Ascending aorta (tissue), 2 donors: ENCODE measurements around the gene ARRB1. TPM values are rescaled to one million over a fixed set of nuclear protein-coding genes. Genes with fewer than 3 reads are reported as not detected.

ENCODE experiments used
- DNase-seq, 2 donors: peaks; one replicate each; pipeline ENCODE4 v3.0.0-alpha.2; 2019; ENCODE audit warnings: low spot score in 2 of 2
- H3K27ac ChIP-seq, 2 donors: fragments of 200-600 bp; sonication (generic); one replicate each; pipeline ENCODE4 v1.5.1; 2016 to 2017; ENCODE audit warnings: mild to moderate bottlenecking in 1 of 2
- H3K27me3 ChIP-seq: fragments of 200-600 bp; sonication (generic); one replicate; pipeline ENCODE4 v1.5.1; 2017
- H3K36me3 ChIP-seq, 2 donors: fragments of 200-600 bp; sonication (generic); one replicate each; pipeline ENCODE4 v1.5.1; 2016
- H3K4me1 ChIP-seq, 2 donors: fragments of 200-600 bp; sonication (generic); one replicate each; pipeline ENCODE4 v1.5.1; 2016 to 2017; ENCODE audit warnings: mild to moderate bottlenecking in 1 of 2
- H3K4me3 ChIP-seq, 2 donors: fragments of 200-600 bp; sonication (generic); one replicate each; pipeline ENCODE4 v1.5.1; 2016 to 2017; ENCODE audit warnings: mild to moderate bottlenecking in 1 of 2
- H3K9me3 ChIP-seq, 2 donors: fragments of 200-600 bp; sonication (generic); one replicate each; pipeline ENCODE4 v1.5.1; 2016
- CTCF ChIP-seq, 3 experiments: fragments of 200-600 bp in 2 of 3; fragments of 450-650 bp in 1 of 3; sonication (generic) in 2 of 3; IDR thresholded peaks; one replicate each; pipeline ENCODE4 v1.5.1; 2016 to 2019; ENCODE audit warnings: antibody characterized with exemption in 3 of 3, mild to moderate bottlenecking in 1 of 3, moderate library complexity in 1 of 3
- intact Hi-C: fragments of 100-400 bp; cut with DNase I; formaldehyde crosslinking; loops from one replicate; pipeline ENCODE4 v1.15.1; 2023
- total RNA-seq: library from RNA; depleted of rRNA; stranded (reverse); fragments of >200 nt; gene quantifications from one replicate; pipeline ENCODE4 v1.1.0, GENCODE V29; 2016

Gene ARRB1
- total RNA-seq, 1 donor from 2014 or later = 78.2 TPM

GRCh38 chr11:75269896-75270295, 81.6 kb downstream of the ARRB1 start:
- H3K4me1 ChIP-seq = no peaks in the 10 kb centered on the region
- H3K9me3 ChIP-seq = no peaks in the 10 kb centered on the region
- H3K36me3 ChIP-seq = peaks cover 11 to 17% of the 10 kb centered on the region in 2 donors
- peak in 1 of 2 donors; percentile 6 for DNase-seq
- intact Hi-C loops = loop anchor here (10.0 kb wide), 1 partner anchor 195 kb away; no protein-coding TSS in a partner anchor
- TF ChIP-seq CTCF (IDR thresholded peaks at IDR 0.05) = no peak
- no peaks in the 10 kb centered on the region for H3K27me3 ChIP-seq
- no peak overlapping the region for H3K4me3 ChIP-seq
- no peak overlapping the region for H3K27ac ChIP-seq

DNA sequence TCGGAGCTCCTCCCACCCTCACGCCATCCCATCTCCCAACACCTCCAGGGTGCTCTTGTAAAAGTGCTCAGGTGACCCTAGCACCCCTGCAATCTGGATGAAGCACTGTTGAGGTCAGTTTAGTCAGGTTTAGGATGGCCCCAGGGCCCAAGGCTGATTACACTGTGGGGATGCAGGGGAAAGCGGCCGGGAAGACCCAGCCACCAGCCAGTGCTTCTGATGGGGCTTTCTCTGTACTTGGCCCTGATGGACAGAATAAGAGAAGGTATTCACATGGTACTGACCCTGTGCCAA, 82.1 kb downstream of the ARRB1 start:
- no peak for DNase-seq
- Histone ChIP-seq H3K27ac (no peak overlapping the region), H3K4me3 (no peak overlapping the region), H3K4me1 (no peaks in the 10 kb centered on the region), H3K36me3 (peaks cover 11 to 17% of the 10 kb centered on the region in 2 donors), H3K9me3 (no peaks in the 10 kb centered on the region), H3K27me3 (no peaks in the 10 kb centered on the region)
- intact Hi-C loops = no loop called here
- TF ChIP-seq CTCF (IDR thresholded peaks at IDR 0.05) = no peak

GRCh38 chr11:75268626-75269366, 82.7 kb downstream of the ARRB1 start:
- DNase-seq = peak in 1 of 2 donors; percentile 5
- Histone ChIP-seq H3K36me3 (peaks cover 9 to 17% of the 10 kb centered on the region in 2 donors), H3K27ac (no peak overlapping the region), H3K27me3 (no peaks in the 10 kb centered on the region), H3K9me3 (no peaks in the 10 kb centered on the region), H3K4me1 (no peaks in the 10 kb centered on the region), H3K4me3 (no peak overlapping the region)
- intact Hi-C loops = no loop called here
- no peak for TF ChIP-seq CTCF (IDR thresholded peaks at IDR 0.05)

DNA sequence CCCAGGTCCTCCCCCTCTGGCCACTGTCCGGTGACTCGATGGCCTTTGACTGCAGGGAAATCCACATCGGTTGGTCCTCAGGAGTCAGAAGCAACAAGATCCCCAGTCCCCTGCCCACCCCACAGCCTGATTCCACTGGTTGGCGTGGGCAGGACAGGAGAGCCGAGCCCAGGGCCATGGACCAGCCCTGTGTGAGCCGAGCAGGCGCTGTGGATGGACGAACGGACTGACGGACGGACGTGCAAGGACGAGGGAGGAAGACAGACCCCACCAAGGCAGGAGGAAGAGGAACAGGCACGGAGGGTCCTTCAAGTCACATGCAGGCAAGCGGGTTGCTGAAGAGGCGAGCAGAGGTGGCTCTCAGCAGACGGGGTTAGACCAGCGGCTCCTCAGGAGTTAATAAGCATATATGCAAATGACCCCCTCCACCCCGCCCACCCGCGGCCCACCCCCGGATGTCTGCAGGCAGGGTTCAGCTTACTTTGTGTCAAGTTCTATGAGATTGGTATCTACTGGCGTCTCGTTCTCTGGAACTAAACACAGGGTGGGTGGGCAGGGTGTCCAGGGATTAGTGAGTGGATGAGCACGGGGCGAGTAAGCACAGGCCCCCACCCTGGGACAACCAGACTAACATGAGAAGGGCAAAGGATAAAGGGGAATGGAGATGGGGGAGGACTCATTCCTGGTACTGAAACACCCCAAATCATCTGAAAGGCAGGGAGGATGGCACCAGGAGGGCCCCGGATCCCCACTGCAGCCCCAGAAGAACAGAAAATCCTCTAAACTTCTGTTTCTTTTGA, 84.1 kb downstream of the ARRB1 start:
- DNase-seq = peak in 1 of 2 donors; percentile 7
- Histone ChIP-seq H3K4me1 (no peaks in the 10 kb centered on the region), H3K27me3 (no peaks in the 10 kb centered on the region), H3K9me3 (no peaks in the 10 kb centered on the region), H3K36me3 (peaks cover 6 to 11% of the 10 kb centered on the region in 2 donors), H3K27ac (no peak overlapping the region), H3K4me3 (no peak overlapping the region)
- intact Hi-C loops = no loop called here
- no peak for TF ChIP-seq CTCF (IDR thresholded peaks at IDR 0.05)

DNA sequence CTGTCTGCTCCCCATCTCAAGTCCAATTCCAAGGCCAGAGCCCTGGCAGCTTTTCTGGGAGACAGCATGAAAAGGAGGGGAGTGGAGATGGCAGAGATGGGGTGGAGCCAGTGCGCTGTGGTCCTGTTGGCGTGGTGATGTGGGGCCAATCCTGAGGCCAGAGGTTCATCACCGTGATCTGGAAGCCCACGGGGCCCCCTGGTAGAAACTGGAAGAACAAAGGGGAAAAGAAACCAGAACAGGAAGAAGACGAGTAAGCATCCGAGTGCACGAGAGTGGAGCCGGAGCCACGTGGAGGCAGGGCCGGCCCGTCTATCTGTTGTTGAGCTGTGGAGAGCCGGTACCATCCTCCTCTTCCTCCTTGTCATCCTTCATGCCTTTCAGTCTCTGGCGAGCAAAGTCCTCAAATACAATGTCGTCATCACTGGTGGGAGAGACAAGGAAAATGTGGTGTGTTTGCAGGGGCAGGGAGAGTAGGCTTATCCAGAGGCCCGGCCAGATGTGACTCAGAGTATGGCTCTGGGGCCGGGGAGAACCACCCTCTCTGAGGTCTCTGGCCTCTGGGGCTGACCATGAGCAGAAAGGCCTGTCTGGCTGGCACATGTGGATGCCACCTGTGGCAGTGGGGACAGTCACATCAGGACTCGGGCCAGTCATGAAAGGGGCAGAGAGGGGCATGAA, 85.5 kb downstream of the ARRB1 start:
- peaks cover 6 to 7% of the 10 kb centered on the region in 2 donors for H3K36me3 ChIP-seq
- H3K27ac ChIP-seq = no peak overlapping the region
- no peaks in the 10 kb centered on the region for H3K9me3 ChIP-seq
- TF ChIP-seq CTCF (IDR thresholded peaks at IDR 0.05) = no peak
- H3K27me3 ChIP-seq = no peaks in the 10 kb centered on the region
- DNase-seq = peak in 1 of 2 donors; percentile 8
- H3K4me1 ChIP-seq = no peaks in the 10 kb centered on the region
- intact Hi-C loops = no loop called here
- H3K4me3 ChIP-seq = no peak overlapping the region
